Stimulated activated CD8-positive, alpha-beta memory T cell treated with anti-CD3 and anti-CD28 coated beads, Interleukin-7, amount 100 ng/mL, for 1 hour (primary cell): ENCODE results near the gene DTL.

Experiments
- DNase-seq, 2 donors: peaks; one replicate each; pipeline ENCODE4 v3.0.0-alpha.2; 2020; ENCODE audit warnings: low read depth in 2 of 2

Gene DTL

DNA sequence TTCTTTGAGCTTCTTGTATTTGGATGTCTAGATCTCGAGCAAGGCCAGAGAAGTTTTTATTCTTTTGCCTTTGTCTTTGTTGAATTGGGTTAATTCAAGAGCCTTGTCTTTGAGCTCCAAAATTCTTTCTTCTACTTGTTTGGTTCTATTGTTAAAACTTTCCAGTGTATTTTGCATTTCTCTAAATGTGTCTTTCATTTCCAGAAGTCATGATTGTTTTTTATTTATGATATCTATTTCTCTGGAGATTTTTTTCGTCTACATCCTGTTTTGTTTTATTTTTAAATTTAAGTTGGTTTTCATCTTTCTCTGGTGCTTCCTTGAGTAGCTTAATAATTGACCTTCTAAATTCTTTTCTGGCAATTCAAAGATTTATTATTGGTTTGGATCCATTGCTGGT is 61.8 kb downstream of the DTL start:
- no peak for DNase-seq

DNA sequence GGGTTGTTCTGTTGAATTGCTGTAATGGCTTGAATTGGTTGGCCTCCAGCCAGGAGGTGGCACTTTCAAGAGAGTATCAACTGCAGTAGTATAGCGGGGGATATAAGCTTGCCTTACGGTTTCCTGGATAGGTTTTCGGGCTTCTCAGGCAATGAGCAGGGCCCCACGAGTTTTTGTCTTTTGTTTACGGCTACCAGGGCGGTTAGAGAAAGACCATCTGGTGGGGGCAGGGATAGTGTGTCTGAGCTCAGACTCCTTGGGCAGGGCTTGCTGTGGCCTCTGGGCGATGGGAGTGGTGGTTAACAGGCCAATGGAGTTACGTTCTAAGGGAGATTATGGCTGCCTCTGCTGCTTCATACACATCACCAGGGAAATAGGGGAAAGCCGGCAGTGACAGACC is 62.8 kb downstream of the DTL start:
- DNase-seq: no peak

GRCh38 chr1:212098771-212099170 is 63.2 kb downstream of the DTL start:
- DNase-seq: no peak

GRCh38 chr1:212101251-212101650 is 65.7 kb downstream of the DTL start:
- DNase-seq: no peak

DNA sequence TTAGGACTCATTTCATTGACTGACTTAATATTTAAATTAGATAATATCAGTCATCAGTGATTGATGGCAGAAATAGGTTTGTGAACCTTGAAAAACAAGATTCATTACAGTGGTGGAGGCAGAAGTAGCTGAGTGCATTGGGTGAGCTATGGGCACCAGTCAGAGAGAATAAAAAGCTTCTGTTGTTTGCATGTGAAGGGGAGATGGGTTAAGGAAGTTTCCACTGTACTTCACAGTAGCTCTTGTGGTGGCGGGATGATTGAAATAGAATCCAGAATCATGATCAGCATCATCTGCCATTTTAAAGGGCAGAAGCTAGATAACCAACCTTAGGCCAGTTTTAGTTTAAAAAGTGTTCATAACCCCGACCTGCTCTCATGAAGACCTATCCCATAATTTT is 66.2 kb downstream of the DTL start:
- no peak for DNase-seq

DNA sequence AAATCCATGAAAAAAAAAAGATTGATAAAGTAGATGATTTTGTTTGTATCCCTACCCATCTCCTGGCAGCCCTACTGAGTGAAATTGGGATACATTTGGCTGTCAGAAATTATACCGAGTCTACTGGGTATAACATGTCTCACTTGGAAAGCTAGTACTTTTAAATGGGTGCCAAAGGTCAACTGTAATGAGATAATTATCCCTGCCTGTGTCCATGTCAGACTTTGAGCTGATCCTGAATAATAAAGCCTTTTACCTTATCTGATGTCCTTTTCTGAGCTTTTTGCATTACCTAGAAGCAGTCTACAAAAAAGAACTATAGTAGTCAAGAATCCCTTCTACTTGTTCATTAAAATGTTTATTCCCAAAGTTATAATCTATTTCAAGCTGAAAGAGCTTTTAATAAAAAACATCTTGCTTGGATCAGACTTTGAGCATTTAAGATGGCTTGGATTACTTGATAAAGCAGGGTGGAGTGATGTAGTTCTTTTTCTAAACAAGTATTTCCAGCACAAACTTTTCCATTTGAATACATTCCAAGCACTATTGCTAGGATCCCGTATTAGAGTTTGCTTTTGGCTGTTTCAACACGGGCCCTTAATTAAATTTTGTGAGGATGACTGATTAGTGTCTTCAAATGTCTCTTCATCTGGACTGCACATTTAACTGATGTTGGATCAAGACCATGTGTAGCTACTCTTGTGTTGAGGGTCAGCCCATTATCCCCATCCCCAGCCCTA is 69.2 kb downstream of the DTL start:
- no peak for DNase-seq

DNA sequence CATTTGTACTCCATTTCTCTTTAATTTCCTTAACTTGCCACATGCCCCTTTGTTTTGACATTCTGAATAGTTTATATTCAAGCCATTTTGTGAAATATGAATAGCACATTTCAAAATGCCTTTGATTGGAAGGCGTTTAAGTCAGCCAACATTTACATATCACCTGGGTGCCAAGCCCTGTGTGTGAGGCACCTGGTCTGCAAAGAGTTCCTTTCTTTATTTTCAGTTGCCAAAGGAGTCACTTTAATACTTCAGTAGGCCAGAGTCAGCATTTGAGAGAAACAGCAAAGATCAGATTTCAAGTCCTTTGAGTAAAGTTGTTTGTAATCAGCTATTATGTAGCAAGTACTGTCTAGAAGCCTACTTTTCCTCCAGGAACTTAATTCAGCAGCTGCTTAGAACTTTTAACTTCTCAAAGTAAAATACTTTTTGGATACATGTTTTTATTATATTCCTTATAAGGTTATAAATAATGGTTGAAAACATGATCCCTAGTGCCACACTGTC is 70.8 kb downstream of the DTL start:
- no peak for DNase-seq

GRCh38 chr1:212107481-212107880 is 71.9 kb downstream of the DTL start:
- DNase-seq: no peak

- no peak for DNase-seq
Measured at GRCh38 chr1:212108187-212108586, 72.6 kb downstream of the DTL start.

GRCh38 chr1:212108981-212109380 is 73.4 kb downstream of the DTL start:
- no peak for DNase-seq

DNA sequence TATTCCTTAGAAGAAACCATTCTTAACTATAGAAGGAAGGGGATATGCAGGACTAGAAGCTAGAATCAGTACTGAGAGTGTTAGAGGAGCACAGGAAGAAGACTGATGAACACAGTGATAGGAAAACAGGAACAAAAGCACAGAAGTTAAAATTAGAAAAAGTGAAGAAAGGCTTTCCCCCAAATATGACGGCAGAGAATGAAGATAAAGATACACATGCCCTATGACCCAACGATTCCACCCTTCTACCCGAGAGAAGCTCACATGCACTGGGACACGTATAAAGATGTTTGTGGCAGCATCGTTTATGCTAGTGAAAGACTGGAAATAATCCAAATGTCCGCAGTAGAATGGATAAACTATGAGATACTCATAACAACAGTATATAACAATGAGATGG is 74.2 kb downstream of the DTL start:
- DNase-seq: no peak

DNA sequence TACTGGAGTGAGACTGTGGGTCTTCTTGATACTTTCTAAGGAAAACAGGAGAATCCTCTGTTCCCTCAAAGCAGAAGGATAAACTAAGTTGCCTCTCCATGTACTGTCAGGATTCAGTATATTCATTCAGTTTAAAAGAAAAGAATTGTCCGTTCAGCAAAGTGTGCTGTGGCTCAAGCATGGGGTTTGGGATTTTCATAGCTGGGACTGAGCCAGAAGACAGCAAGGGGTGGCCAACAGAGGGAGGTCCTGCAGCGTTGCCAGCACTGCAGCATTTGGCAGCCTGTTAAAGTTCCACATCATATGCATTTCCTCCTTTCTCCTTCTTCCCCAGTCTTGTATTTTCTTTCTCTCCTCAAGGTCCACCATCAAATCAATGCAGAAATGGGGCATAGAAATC is 75.1 kb downstream of the DTL start:
- no peak for DNase-seq

- DNase-seq: no peak
Measured at GRCh38 chr1:212111536-212111935, 76.0 kb downstream of the DTL start.

GRCh38 chr1:212113706-212114105 is 78.2 kb downstream of the DTL start:
- no peak for DNase-seq

- DNase-seq: no peak
Measured at GRCh38 chr1:212118167-212118871, 82.8 kb downstream of the DTL start.

GRCh38 chr1:212118872-212119260 is 83.3 kb downstream of the DTL start:
- DNase-seq: no peak

GRCh38 chr1:212119397-212119837 is 83.9 kb downstream of the DTL start:
- DNase-seq: no peak

- DNase-seq: no peak
Measured at GRCh38 chr1:212119863-212120262, 84.3 kb downstream of the DTL start.

DNA sequence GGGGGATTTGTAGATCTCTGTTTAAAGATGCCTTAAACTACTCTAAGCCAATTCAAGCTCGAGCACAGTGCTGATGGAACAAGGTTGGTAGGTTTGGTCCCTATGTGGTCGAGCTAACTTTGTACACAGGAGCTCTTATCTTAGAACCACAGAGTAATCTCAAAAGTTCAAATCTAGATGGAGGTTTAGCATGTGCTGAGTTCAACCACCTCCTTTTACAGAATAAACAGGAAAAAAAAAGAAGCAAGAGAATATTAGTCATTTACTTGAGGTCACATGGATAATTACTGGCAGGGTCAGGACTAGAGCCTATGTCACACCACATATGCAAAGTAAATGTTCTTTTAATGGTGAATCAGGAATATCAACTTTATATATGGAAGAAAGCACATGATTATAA is 86.2 kb downstream of the DTL start:
- DNase-seq: no peak

GRCh38 chr1:212124690-212125582 is 89.4 kb downstream of the DTL start:
- no peak for DNase-seq

- no peak for DNase-seq
Measured at GRCh38 chr1:212125654-212126053, 90.1 kb downstream of the DTL start.

DNA sequence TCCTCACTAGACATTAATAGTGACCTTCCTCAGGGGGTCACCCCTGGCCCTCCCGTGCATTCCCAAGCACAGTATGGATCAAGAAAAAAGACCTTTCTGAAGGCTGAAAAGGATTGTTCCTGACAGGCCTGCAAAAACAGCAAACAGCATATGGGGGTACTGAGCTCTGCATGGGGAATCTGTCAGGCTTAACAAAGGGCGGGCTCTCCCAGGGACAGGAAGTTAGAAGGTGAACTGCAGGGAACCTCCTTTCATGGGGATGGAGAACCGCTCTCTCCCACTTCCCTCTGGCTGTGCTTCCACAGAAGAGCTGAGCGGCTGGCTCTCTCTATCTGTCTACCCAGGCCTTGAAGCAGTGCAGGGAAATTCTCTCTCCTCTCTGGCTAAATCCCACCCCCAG is 91.7 kb downstream of the DTL start:
- no peak for DNase-seq
